Activated CD8-positive, alpha-beta memory T cell treated with anti-CD3 and anti-CD28 coated beads, Interleukin-2, amount 50 U/mL, for 4 hours (primary cell): ENCODE data around the gene SREBF2.

ENCODE experiments used
- DNase-seq: peaks from one replicate; pipeline ENCODE4 v3.0.0-alpha.2; 2020

The SREBF2 gene

GRCh38 chr22:41909310-41910049 is 76.6 kb downstream of the SREBF2 start:
- no peak for DNase-seq

- DNase-seq = peak; percentile 51
Measured at GRCh38 chr22:41910050-41911000, 77.4 kb downstream of the SREBF2 start.

GRCh38 chr22:41911001-41911611 is 78.2 kb downstream of the SREBF2 start:
- peak; percentile 55 for DNase-seq

- DNase-seq = no peak
Measured at GRCh38 chr22:41912338-41913039, 79.6 kb downstream of the SREBF2 start.

GRCh38 chr22:41913040-41913719 is 80.3 kb downstream of the SREBF2 start:
- DNase-seq = no peak

- DNase-seq = no peak
Measured at GRCh38 chr22:41913842-41914534, 81.1 kb downstream of the SREBF2 start.

GRCh38 chr22:41914611-41915034 is 81.7 kb downstream of the SREBF2 start:
- DNase-seq = no peak

- DNase-seq = peak; percentile 69
Measured at GRCh38 chr22:41915035-41915785, 82.3 kb downstream of the SREBF2 start, which contains the start of gene SHISA8. SHISA8 (minus strand) TSS chr22:41915074; CDS start chr22:41914667, 407 bp downstream.

- DNase-seq = no peak
Measured at GRCh38 chr22:41915786-41916493, 83.0 kb downstream of the SREBF2 start.

- no peak for DNase-seq
Measured at GRCh38 chr22:41916745-41917358, 83.9 kb downstream of the SREBF2 start.

- no peak for DNase-seq
Measured at GRCh38 chr22:41917375-41917902, 84.5 kb downstream of the SREBF2 start.

- DNase-seq = no peak
Measured at GRCh38 chr22:41917903-41918791, 85.2 kb downstream of the SREBF2 start.

- peak; percentile 64 for DNase-seq
Measured at GRCh38 chr22:41919357-41920224, 86.7 kb downstream of the SREBF2 start.

GRCh38 chr22:41920271-41920976 is 87.5 kb downstream of the SREBF2 start:
- no peak for DNase-seq

GRCh38 chr22:41922328-41922727 is 89.4 kb downstream of the SREBF2 start:
- DNase-seq = no peak

- no peak for DNase-seq
Measured at GRCh38 chr22:41922940-41923594, 90.2 kb downstream of the SREBF2 start.
